Measurements from ENCODE around the gene IMMP2L. TPM values are rescaled to one million over a fixed set of nuclear protein-coding genes. Genes with fewer than 3 reads are reported as not detected.
"Not testable (repeated sequence)": the region's sequence is repeated elsewhere in the genome, so short reads cannot be mapped to it uniquely, and the experiment has no call there.

IMMP2L gene
- total RNA-seq, 2 experiments from 2014 or later: 10.2 to 12.8 TPM

GRCh38 chr7:111447502-111447901, 114.8 kb downstream of the IMMP2L start:
- ATAC-seq (ENCODE audit: low read depth); H3K9me3 Mint-ChIP-seq; POLR2A ChIA-PET; H3K27me3 Mint-ChIP-seq; H3K4me1 Mint-ChIP-seq; DNase-seq; H3K4me3 Mint-ChIP-seq; H3K27ac Mint-ChIP-seq; H3K36me3 Mint-ChIP-seq: not testable (repeated sequence)

- POLR2A ChIA-PET: no interaction called here
- Mint-ChIP-seq H3K9me3 (peaks cover 5% of the 10 kb centered on the region), H3K4me3 (no peak overlapping the region), H3K36me3 (peaks cover 2% of the 10 kb centered on the region), H3K27me3 (no peaks in the 10 kb centered on the region), H3K4me1 (no peaks in the 10 kb centered on the region), H3K27ac (no peak overlapping the region)
- ATAC-seq (ENCODE audit: low read depth) (no peak), DNase-seq (no peak)
Observed at GRCh38 chr7:111439977-111440376, 122.3 kb downstream of the IMMP2L start.

GRCh38 chr7:111438369-111439289, 123.7 kb downstream of the IMMP2L start:
- Mint-ChIP-seq H3K4me1 (no peaks in the 10 kb centered on the region), H3K27ac (no peak overlapping the region), H3K36me3 (peaks cover 2% of the 10 kb centered on the region), H3K9me3 (peaks cover 8% of the 10 kb centered on the region), H3K4me3 (no peak overlapping the region), H3K27me3 (no peaks in the 10 kb centered on the region)
- DNase-seq (no peak), ATAC-seq (ENCODE audit: low read depth) (no peak)
- POLR2A ChIA-PET: no interaction called here

DNA sequence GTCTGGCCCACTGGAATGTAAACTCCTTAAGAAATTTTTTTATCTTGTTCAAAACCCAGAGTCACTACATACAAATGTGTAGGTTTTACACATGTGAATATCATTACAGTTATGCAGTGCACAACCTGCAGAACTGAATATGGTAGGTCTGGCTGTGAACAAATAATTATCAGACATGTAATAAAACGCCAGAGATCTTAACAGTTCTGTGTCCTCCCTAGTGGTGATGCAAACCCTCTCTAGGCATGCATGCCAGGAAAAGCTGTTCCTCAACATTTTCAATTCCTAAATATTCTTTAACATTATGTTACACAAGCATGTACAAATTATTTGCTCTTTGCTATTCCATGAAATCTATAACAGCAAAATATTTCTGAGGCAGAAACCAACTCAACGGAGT, 124.6 kb downstream of the IMMP2L start:
- Mint-ChIP-seq H3K27ac (no peak overlapping the region), H3K27me3 (no peaks in the 10 kb centered on the region), H3K4me3 (no peak overlapping the region), H3K9me3 (peaks cover 10% of the 10 kb centered on the region), H3K36me3 (peaks cover 6% of the 10 kb centered on the region), H3K4me1 (no peaks in the 10 kb centered on the region)
- ATAC-seq (ENCODE audit: low read depth) (no peak), DNase-seq (no peak)
- POLR2A ChIA-PET: no interaction called here

DNA sequence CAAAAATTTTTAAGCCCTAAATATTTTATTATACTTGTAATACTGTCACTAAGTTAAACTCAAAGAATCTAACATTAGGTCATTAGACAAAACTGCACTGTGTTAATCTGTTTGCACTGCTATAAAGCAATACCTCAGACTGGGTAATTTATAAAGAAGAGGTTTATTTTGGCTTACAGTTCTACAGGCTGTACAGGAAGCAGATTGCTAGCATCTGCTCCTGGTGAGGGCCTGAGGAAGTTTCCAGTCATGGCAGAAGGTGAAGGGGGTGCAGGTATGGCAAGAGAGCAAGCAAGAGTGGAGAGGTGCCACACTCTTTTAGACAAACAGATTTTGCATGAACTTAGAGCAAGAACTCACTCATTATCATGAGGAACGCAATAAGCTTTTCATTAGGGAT, 125.7 kb downstream of the IMMP2L start:
- peaks cover 10% of the 10 kb centered on the region for H3K9me3 Mint-ChIP-seq
- no peaks in the 10 kb centered on the region for H3K4me1 Mint-ChIP-seq
- H3K27me3 Mint-ChIP-seq: no peaks in the 10 kb centered on the region
- peaks cover 6% of the 10 kb centered on the region for H3K36me3 Mint-ChIP-seq
- no peak for DNase-seq
- H3K4me3 Mint-ChIP-seq: no peak overlapping the region
- POLR2A ChIA-PET: no interaction called here
- no peak overlapping the region for H3K27ac Mint-ChIP-seq
- ATAC-seq (ENCODE audit: low read depth): no peak

- peaks cover 5% of the 10 kb centered on the region for H3K36me3 Mint-ChIP-seq
- ATAC-seq (ENCODE audit: low read depth): no peak
- POLR2A ChIA-PET: no interaction called here
- H3K4me1 Mint-ChIP-seq: no peaks in the 10 kb centered on the region
- peaks cover 7% of the 10 kb centered on the region for H3K9me3 Mint-ChIP-seq
- H3K27ac Mint-ChIP-seq: no peak overlapping the region
- no peak for DNase-seq
- H3K27me3 Mint-ChIP-seq: no peaks in the 10 kb centered on the region
- no peak overlapping the region for H3K4me3 Mint-ChIP-seq
Observed at GRCh38 chr7:111433426-111433825, 128.9 kb downstream of the IMMP2L start.

DNA sequence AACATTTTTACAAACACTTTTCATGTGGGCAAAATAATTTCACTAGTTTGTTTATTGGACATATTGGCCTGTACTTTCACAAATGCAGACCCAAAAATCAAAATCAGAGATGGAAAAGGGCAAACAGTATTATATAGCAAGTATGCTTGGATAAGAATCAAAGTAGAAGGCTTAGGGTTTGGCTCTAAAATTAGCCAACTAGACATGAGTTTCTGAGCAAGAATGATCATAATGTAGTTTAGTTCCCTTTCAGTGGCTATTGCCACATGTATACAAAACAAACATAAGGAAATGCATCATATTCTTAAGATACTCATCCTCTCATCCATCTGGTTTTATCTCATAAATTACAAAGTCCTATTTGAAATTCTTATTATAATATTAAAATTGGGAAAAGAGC, 132.5 kb downstream of the IMMP2L start:
- Mint-ChIP-seq H3K4me1 (no peaks in the 10 kb centered on the region), H3K36me3 (peaks cover 5% of the 10 kb centered on the region), H3K4me3 (no peak overlapping the region), H3K9me3 (peaks cover 4% of the 10 kb centered on the region), H3K27me3 (no peaks in the 10 kb centered on the region), H3K27ac (no peak overlapping the region)
- no peak for DNase-seq
- POLR2A ChIA-PET: no interaction called here
- ATAC-seq (ENCODE audit: low read depth): no peak

DNA sequence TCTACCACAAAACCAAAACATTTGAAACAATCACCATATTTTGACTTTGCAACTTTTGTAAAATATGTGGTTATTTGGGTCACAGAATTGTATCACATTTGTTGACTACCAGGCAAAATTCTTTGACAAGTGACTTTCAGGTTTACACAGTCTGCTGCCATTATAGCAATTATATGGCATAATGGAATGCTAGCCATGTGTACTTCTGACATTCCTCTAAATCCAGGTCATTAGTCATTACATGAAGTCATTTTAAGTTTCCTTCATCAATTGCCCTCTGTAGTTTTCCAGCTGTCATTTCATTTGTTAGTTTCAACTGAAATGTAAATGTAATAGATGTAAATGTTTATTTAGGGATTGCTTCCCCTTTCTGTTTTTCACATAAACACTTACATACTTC, 137.5 kb downstream of the IMMP2L start:
- no peak for ATAC-seq (ENCODE audit: low read depth)
- Mint-ChIP-seq H3K4me3 (no peak overlapping the region), H3K27me3 (no peaks in the 10 kb centered on the region), H3K36me3 (no peaks in the 10 kb centered on the region), H3K9me3 (peaks cover 13% of the 10 kb centered on the region), H3K4me1 (no peaks in the 10 kb centered on the region), H3K27ac (no peak overlapping the region)
- no peak for DNase-seq
- POLR2A ChIA-PET: no interaction called here

GRCh38 chr7:111414374-111414773, 147.9 kb downstream of the IMMP2L start:
- Mint-ChIP-seq H3K36me3 (no peaks in the 10 kb centered on the region), H3K9me3 (no peaks in the 10 kb centered on the region), H3K27me3 (no peaks in the 10 kb centered on the region), H3K4me1 (no peaks in the 10 kb centered on the region), H3K27ac (no peak overlapping the region), H3K4me3 (no peak overlapping the region)
- DNase-seq (no peak), ATAC-seq (ENCODE audit: low read depth) (no peak)
- POLR2A ChIA-PET: no interaction called here

DNA sequence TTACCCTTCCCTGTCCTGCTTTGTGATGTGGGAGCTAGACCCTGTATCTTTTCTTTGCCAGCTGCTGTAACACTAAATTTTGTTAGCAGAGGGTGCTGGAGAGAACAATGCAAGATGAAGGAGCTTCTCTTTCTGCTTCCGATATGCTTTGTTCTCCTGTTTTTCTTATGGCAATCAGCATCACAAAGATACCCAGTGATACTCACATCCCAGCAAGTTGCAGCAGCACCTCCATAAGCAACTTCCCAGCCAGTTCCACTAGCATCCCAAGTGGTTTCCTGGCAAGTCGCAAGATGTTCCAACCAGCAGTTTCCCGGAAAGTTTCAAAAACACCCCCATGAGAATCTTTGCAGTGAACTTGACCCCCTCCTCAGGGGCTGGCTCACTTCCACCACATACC, 148.6 kb downstream of the IMMP2L start:
- H3K27ac Mint-ChIP-seq: no peak overlapping the region
- no peaks in the 10 kb centered on the region for H3K27me3 Mint-ChIP-seq
- no peaks in the 10 kb centered on the region for H3K4me1 Mint-ChIP-seq
- POLR2A ChIA-PET: no interaction called here
- ATAC-seq (ENCODE audit: low read depth): no peak
- no peak overlapping the region for H3K4me3 Mint-ChIP-seq
- no peaks in the 10 kb centered on the region for H3K36me3 Mint-ChIP-seq
- DNase-seq: no peak
- no peaks in the 10 kb centered on the region for H3K9me3 Mint-ChIP-seq

DNA sequence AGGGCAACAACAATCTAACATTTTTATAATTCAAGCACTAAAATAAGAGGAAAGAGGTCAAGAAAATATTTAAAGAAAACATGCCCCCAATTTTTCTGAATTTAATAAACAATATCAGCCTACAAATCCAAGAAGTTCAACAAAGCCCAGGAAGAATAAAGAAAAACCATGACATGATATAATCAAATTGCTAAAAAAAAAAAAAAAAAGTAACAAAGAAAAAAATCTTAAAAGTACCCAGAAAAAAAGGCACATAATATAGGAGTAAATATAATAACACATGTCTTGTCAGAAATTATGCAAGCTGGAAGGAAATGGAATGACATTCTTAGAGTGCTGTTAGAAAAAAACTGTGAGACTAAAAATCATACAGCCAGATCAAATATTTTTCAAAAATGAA, 151.4 kb downstream of the IMMP2L start:
- no peak for ATAC-seq (ENCODE audit: low read depth)
- H3K36me3 Mint-ChIP-seq: no peaks in the 10 kb centered on the region
- H3K4me3 Mint-ChIP-seq: no peak overlapping the region
- H3K4me1 Mint-ChIP-seq: no peaks in the 10 kb centered on the region
- peaks cover 4% of the 10 kb centered on the region for H3K9me3 Mint-ChIP-seq
- H3K27me3 Mint-ChIP-seq: no peaks in the 10 kb centered on the region
- H3K27ac Mint-ChIP-seq: no peak overlapping the region
- POLR2A ChIA-PET: no interaction called here
- no peak for DNase-seq

GRCh38 chr7:111409714-111410422, 152.4 kb downstream of the IMMP2L start:
- H3K4me1 Mint-ChIP-seq: no peaks in the 10 kb centered on the region
- H3K9me3 Mint-ChIP-seq: peaks cover 5% of the 10 kb centered on the region
- no peak overlapping the region for H3K27ac Mint-ChIP-seq
- POLR2A ChIA-PET: no interaction called here
- no peaks in the 10 kb centered on the region for H3K36me3 Mint-ChIP-seq
- ATAC-seq (ENCODE audit: low read depth) (no peak), DNase-seq (no peak)
- H3K27me3 Mint-ChIP-seq: no peaks in the 10 kb centered on the region
- no peak overlapping the region for H3K4me3 Mint-ChIP-seq

GRCh38 chr7:111408724-111409123, 153.6 kb downstream of the IMMP2L start:
- Mint-ChIP-seq H3K36me3 (no peaks in the 10 kb centered on the region), H3K27ac (no peak overlapping the region), H3K4me1 (no peaks in the 10 kb centered on the region), H3K27me3 (no peaks in the 10 kb centered on the region), H3K4me3 (no peak overlapping the region), H3K9me3 (peaks cover 5% of the 10 kb centered on the region)
- ATAC-seq (ENCODE audit: low read depth): no peak
- POLR2A ChIA-PET: no interaction called here
- DNase-seq: no peak

DNA sequence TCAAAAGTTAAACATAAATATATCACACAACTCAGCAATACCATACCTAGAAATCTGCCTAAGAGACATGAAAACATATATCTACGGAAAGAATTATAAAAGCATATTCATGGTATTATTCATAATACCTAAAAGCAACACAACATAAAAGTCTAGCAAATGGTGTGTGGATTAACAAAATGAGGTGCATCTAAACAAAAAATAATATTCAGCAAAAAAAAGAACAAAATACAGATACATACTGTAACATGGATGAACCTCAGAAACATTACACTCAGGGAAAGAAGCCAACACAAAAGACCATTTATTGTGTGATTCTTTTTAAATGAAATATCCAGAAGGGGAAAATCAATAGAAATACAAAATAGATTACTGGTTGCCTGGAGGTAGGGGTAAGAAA, 155.0 kb downstream of the IMMP2L start:
- Mint-ChIP-seq H3K9me3 (peaks cover 8% of the 10 kb centered on the region), H3K27ac (no peak overlapping the region), H3K27me3 (no peaks in the 10 kb centered on the region), H3K36me3 (no peaks in the 10 kb centered on the region), H3K4me1 (no peaks in the 10 kb centered on the region), H3K4me3 (no peak overlapping the region)
- DNase-seq: no peak
- ATAC-seq (ENCODE audit: low read depth): no peak
- POLR2A ChIA-PET: no interaction called here
